Coronary artery (tissue), 2 donors: ENCODE measurements around the gene USP28.

ENCODE experiments used
- DNase-seq: peaks from one replicate; pipeline ENCODE4 v3.0.0-alpha.2; 2017; ENCODE audit warnings: low spot score
- H3K27ac ChIP-seq, 2 donors: fragments of 200-600 bp; sonication (generic); one replicate each; pipeline ENCODE4 v1.5.1; 2016 to 2019
- H3K4me3 ChIP-seq: fragments of 200-600 bp; sonication (generic); 2 replicates; pipeline ENCODE4 v1.5.1; 2016; ENCODE audit warnings: mild to moderate bottlenecking, moderate library complexity
- TF ChIP-seq, protein P1 (sequence below): fragments of 200-600 bp; sonication (generic); IDR thresholded peaks from one replicate; pipeline ENCODE4 v1.5.1; 2019; ENCODE audit warnings: antibody characterized with exemption

USP28 gene

DNA sequence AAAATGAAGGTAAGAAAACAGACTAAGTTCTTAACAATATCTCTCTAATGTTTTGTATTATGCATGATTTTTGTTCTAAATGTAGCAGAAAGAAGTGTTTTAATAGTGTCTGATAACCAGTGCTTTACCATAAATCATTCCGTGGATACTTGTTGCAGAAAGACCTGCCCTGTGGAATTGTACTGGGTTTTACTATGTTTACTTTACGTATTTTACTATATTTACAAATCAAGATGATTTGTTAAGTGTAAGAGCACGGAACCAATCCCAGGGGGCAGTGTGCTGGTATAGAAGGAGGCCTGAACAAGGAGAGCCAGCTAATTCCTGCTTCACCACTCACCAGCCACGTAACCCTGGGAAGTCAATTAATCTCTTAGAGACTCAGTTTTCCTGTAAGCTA, 30.7 kb upstream of the USP28 start:
- DNase-seq = no peak
- Histone ChIP-seq H3K27ac (no peak overlapping the region), H3K4me3 (no peak overlapping the region)
- TF ChIP-seq, protein P1, sequence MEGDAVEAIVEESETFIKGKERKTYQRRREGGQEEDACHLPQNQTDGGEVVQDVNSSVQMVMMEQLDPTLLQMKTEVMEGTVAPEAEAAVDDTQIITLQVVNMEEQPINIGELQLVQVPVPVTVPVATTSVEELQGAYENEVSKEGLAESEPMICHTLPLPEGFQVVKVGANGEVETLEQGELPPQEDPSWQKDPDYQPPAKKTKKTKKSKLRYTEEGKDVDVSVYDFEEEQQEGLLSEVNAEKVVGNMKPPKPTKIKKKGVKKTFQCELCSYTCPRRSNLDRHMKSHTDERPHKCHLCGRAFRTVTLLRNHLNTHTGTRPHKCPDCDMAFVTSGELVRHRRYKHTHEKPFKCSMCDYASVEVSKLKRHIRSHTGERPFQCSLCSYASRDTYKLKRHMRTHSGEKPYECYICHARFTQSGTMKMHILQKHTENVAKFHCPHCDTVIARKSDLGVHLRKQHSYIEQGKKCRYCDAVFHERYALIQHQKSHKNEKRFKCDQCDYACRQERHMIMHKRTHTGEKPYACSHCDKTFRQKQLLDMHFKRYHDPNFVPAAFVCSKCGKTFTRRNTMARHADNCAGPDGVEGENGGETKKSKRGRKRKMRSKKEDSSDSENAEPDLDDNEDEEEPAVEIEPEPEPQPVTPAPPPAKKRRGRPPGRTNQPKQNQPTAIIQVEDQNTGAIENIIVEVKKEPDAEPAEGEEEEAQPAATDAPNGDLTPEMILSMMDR = no peak

DNA sequence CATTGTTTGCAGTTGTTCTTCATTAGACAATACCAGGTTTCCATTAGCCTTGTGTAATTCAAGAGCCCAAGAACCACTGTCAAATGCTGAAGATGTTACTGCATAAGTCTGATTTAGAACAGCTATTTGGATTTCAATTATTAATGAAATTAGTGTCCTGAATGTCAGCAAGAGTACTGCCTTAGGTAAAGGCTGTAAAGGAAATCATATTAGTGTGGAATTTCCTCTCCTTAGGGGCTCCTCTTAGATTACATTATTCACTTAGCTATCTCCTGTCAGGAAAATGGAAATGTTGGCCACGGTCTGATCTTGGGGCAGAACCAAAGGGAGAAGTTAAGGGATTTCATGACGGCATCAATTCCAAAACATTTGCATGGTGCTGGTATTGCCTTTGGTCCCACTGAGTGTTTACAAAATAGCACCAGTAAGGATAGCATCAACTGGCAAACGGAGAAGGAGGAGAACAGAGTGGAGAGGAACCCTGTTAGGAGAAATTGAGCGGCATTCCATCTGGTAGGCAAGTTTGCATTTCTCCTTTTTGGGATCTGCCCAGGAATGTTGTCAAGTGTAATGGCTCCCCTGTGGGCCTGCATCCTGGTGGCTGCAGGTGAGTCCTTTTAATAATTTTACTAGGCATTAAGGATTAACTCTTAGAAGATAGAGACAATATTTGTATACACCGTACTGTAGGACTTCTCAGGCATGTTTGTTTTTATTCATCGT, 29.2 kb upstream of the USP28 start, which contains the start of gene HTR3B:
HTR3B (plus strand) TSS at position 418 of the 723 bp plus-strand sequence; CDS start at position 556, 138 bp downstream.
- no peak within 1 kb of the TSS for H3K27ac ChIP-seq
- no peak within 1 kb of the TSS for H3K4me3 ChIP-seq
- no peak for DNase-seq
- TF ChIP-seq, protein P1 = no peak

DNA sequence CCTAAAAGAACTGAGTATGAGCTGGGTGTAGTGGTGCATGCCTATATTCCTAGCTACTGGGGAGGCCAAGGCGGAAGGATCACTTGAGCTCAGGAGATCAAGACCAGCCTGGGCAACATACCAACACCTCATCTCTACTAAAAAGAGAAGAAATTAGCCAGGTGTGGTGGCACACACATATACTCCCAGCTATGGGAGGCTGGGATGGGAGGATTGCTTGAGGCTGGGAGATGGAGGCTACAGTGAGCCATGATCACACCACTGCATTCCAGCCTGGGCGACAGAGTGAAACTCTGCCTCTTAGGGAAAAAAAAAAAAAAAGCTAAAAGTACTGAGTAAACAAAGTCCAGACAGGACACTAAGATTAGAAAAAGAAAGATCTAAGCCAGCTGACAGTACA, 25.8 kb upstream of the USP28 start:
- Histone ChIP-seq H3K27ac (no peak overlapping the region), H3K4me3 (no peak overlapping the region)
- no peak for DNase-seq
- TF ChIP-seq, protein P1 = no peak

DNA sequence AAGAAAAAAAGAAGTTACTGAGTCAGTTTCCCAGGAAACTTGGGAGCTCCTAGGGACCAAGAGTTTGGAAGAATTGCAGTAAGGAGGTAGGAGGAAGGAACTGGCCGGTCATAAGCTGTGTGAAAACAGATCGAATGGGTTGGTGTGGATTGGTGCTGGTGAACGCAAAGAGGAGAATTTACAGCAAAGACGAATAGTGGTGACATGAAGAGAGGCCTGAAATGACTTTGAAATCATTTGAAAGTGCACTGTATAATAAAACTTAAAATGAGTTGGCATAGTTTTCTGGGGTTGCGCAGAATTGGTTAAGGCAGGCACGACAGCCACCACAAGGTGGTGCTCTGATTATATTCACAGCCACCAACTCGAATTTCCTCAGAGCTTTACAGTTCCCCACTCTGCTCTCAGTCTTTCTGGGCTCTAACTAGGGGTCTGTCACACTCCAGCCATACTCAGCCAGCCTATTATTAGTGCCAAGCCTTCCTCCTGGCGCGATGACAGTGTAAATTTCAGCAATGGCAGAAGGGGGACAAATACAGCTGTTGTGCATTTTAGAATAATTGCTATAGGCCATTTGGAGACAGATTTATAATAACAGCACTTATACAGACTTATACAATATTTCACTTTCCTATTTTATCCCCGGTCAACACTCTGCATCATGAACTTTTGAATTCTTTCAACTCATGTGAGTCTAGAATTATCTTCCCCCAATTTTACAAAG, 20.9 kb upstream of the USP28 start:
- no peak overlapping the region for H3K27ac ChIP-seq
- TF ChIP-seq, protein P1 = peak; percentile 74
- DNase-seq = no peak

DNA sequence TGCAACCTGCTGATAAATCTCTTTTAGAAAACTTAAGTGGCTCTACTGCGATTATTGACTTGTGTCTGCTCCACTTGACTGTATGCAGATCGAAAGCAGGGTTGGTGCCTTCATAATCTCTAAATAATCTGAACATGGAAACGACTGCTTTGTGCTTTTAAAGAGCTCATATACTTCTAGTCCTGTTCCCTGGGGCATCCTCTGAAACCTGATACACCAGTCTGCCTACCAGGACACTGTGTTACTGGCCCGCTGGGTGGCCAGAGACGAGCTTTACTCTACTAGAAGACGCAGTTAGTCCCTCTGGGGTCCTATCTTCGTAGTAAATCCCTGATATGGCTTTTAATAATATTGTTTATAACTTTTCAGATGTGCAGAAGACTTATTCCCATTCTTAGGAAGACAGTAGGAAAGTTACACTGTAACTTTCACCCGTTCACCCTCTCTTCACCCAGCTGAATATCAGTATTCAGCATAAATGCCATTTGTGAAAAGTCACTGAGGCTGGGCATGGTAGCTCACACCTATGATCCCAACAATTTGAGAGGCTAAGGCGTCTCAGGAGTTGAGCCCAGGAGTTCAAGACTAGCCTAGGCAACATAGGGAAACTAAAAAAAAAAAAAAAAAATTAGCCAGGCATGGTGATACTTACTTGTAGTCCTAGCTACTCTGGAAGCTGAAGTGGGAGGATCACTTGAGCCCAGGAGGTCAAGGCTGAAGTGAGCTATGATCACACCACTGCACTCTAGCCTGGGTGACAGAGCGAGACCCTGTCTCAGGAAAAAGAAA, 20.2 kb upstream of the USP28 start:
- TF ChIP-seq, protein P1 = no peak
- H3K4me3 ChIP-seq = no peak overlapping the region
- no peak overlapping the region for H3K27ac ChIP-seq
- no peak for DNase-seq

More for the DNA sequence above, 20.9 kb upstream of the USP28 start:
- H3K4me3 ChIP-seq = no peak overlapping the region

DNA sequence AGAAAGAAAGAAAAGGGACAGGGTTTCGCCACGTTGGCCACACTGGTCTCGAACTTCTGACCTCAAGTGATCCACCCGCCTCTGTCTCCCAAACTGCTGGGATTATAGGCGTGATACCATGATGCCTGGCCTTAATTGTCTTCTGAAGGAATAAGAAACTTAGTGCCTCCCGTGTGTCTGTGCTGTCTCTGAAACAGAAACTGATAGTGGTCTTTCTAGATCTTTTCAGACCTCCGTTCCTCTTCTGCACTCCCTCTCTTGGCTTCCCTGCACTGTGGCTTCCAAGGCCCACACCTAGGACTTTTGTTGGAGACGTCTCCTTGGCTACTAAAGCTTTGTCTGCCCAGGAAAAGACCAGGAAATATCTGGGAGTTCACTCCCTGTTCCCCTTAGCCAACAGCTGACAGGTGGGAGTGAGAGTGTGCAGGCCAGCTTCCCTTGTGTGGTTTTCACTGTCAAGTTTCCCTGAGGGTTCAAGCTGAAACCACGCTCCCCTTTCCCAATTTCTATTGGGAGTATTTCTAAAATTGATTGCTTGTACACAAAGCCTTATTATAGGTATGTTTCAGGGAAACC, 19.1 kb upstream of the USP28 start:
- DNase-seq = no peak
- Histone ChIP-seq H3K27ac (no peak overlapping the region), H3K4me3 (no peak overlapping the region)
- TF ChIP-seq, protein P1 = no peak
